GM21447 (cell line): ENCODE results near the gene DDX39A.
"Not testable (repeated sequence)": the region's sequence is repeated elsewhere in the genome, so short reads cannot be mapped to it uniquely, and the experiment has no call there.

Experiments used
- ATAC-seq: cut with Tn5 transposase; IDR thresholded peaks from one replicate; pipeline ENCODE4 v1.9.1; 2021; ENCODE audit not compliant: unreplicated experiment

The DDX39A gene

GRCh38 chr19:14409146-14410023 is 9.8 kb downstream of the DDX39A start:
- no peak for ATAC-seq

GRCh38 chr19:14408491-14409145 is 10.5 kb downstream of the DDX39A start:
- no peak for ATAC-seq

GRCh38 chr19:14407605-14408484 is 11.3 kb downstream of the DDX39A start:
- ATAC-seq: no peak

- no peak for ATAC-seq
Observed at GRCh38 chr19:14406645-14407401, 12.3 kb downstream of the DDX39A start.

- ATAC-seq: peak; percentile 54
Observed at GRCh38 chr19:14405758-14406644, 13.1 kb downstream of the DDX39A start.

- ATAC-seq: no peak
Observed at GRCh38 chr19:14405380-14405757, 13.8 kb downstream of the DDX39A start.

- ATAC-seq: no peak
Observed at GRCh38 chr19:14404312-14404711, 14.8 kb downstream of the DDX39A start.

GRCh38 chr19:14403145-14403930 is 15.8 kb downstream of the DDX39A start:
- not testable (repeated sequence) for ATAC-seq

- ATAC-seq: no peak
Observed at GRCh38 chr19:14402332-14403144, 16.6 kb downstream of the DDX39A start.

GRCh38 chr19:14401468-14402195 is 17.5 kb downstream of the DDX39A start:
- ATAC-seq: no peak

- ATAC-seq: no peak
Observed at GRCh38 chr19:14400951-14401431, 18.1 kb downstream of the DDX39A start.

- not testable (repeated sequence) for ATAC-seq
Observed at GRCh38 chr19:14397168-14397567, 22.0 kb downstream of the DDX39A start.

GRCh38 chr19:14396730-14397129 is 22.4 kb downstream of the DDX39A start:
- ATAC-seq: not testable (repeated sequence)

GRCh38 chr19:14395710-14396336 is 23.3 kb downstream of the DDX39A start:
- ATAC-seq: no peak

GRCh38 chr19:14395262-14395661 is 23.9 kb downstream of the DDX39A start:
- no peak for ATAC-seq

GRCh38 chr19:14394167-14394566 is 25.0 kb downstream of the DDX39A start:
- ATAC-seq: no peak

GRCh38 chr19:14393329-14393728 is 25.8 kb downstream of the DDX39A start:
- no peak for ATAC-seq
